Cardiac fibroblast (primary cell): ENCODE measurements around the gene KRT6B.

Experiments
- DNase-seq, 2 donors: peaks; one replicate each; pipeline versions ENCODE4 v3.0.0 to v3.0.0-alpha.2; 2010; ENCODE audit warnings: low read depth in 2 of 2
- H3K4me3 ChIP-seq, 2 donors: replicated peaks in 1 of 2; 1 replicate in 1 of 2; 2 replicates in 1 of 2; pipeline ENCODE4 v1.5.1; 2011; ENCODE audit warnings: low read depth in 2 of 2, low read length in 2 of 2, mild to moderate bottlenecking in 2 of 2, moderate library complexity in 1 of 2
- TF ChIP-seq, protein P1 (sequence below): IDR thresholded peaks from one replicate; pipeline ENCODE4 v1.5.1; 2011; ENCODE audit warnings: low read depth, mild to moderate bottlenecking, low read length, inconsistent platforms

The KRT6B gene

DNA sequence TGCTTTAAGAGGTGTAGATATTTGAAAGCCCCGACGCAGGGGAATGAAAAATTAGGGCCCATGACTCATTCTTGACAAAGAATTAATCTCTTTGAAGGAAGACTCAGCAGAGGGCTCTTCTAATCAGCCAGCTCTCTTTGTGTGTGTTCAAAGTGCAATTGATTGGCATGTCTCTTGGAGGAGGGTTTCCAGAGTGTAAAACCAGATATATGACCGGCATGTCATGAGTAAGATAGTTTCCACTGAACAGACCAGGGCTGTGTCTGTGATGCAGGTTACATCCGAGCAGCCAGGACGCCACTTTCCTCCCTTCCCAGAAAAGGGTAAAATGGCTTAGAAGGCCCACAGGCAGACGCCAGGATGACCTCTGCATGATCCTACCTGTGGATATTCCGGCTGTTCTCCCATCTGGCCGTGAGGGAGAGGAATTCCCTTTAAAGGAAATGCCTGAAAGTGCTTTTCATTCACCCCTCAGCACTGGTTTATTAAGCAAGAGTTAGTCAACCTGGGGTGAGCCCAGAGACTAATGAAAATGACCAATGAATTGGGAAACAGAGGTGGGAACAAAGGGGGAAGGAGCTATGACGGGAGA, 10.5 kb downstream of the KRT6B start:
- TF ChIP-seq, protein P1, sequence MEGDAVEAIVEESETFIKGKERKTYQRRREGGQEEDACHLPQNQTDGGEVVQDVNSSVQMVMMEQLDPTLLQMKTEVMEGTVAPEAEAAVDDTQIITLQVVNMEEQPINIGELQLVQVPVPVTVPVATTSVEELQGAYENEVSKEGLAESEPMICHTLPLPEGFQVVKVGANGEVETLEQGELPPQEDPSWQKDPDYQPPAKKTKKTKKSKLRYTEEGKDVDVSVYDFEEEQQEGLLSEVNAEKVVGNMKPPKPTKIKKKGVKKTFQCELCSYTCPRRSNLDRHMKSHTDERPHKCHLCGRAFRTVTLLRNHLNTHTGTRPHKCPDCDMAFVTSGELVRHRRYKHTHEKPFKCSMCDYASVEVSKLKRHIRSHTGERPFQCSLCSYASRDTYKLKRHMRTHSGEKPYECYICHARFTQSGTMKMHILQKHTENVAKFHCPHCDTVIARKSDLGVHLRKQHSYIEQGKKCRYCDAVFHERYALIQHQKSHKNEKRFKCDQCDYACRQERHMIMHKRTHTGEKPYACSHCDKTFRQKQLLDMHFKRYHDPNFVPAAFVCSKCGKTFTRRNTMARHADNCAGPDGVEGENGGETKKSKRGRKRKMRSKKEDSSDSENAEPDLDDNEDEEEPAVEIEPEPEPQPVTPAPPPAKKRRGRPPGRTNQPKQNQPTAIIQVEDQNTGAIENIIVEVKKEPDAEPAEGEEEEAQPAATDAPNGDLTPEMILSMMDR: no peak
- H3K4me3 ChIP-seq: no peak overlapping the region
- DNase-seq: peak; percentile 59 to 82

DNA sequence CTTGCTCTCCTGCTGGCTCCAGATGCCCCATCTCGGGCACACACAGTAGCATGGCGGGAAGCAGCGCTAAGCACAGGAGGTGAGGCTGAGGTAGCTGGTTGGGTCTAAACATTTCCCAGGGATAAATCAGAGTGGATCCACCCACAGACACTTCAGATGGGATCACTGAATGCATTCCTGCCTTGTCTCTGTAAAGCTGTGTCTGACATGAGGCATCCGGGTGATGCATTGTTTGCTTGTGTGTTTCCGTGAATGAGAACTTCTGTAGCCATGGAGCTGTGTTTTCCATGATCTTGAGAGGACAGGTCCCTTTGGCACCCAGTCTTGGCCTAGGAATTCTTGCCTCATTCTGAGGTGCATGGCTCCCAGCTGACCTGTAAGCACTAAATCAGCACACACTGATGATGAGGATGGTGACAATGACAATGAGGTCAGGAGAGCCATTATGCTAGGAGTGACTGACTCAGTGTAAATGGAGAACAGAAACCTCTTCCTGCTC, 11.1 kb downstream of the KRT6B start:
- no peak overlapping the region for H3K4me3 ChIP-seq
- DNase-seq: peak; percentile 74 to 88
- TF ChIP-seq, protein P1: no peak

DNA sequence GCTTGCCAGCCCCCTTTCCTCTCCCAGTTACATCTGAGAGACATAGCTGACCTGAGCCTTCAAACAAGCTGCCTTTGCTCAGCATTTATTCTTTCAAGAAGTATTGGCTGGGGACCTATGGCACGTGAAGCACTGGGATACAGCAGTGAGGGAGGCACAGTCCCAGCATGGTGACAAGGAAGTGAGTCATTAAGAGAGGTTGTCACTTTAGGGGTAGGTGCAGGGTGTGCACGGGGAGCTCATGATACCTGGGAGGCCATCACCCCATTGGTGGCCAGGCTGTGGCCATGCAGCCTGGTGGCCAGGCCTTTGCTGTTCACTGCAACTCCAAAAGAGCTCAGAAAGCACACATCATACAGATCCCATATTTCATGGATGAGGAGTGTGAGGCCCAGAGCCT, 12.1 kb downstream of the KRT6B start:
- TF ChIP-seq, protein P1: no peak
- DNase-seq: no peak
- H3K4me3 ChIP-seq: no peak overlapping the region

DNA sequence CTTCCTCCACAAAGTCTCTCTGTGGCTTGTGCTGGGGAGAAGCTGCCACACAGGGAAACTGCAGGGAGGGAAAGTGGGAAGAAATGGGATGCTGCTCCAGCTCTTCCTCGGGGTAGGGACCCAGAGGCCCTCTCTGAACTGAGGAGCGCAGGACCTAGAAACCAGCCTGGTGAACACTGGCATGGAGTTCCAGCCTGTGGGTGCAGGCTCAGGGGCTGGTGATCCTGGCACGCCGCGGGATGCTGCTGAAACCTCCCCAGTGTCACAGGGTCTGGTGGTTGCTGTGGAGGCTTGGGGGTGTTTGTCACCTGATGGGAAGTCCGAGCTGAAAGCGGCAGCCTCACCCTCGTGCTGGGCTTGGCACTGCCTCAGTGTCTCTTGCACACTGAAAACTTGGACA, 12.5 kb downstream of the KRT6B start:
- TF ChIP-seq, protein P1: no peak
- H3K4me3 ChIP-seq: no peak overlapping the region
- no peak for DNase-seq

DNA sequence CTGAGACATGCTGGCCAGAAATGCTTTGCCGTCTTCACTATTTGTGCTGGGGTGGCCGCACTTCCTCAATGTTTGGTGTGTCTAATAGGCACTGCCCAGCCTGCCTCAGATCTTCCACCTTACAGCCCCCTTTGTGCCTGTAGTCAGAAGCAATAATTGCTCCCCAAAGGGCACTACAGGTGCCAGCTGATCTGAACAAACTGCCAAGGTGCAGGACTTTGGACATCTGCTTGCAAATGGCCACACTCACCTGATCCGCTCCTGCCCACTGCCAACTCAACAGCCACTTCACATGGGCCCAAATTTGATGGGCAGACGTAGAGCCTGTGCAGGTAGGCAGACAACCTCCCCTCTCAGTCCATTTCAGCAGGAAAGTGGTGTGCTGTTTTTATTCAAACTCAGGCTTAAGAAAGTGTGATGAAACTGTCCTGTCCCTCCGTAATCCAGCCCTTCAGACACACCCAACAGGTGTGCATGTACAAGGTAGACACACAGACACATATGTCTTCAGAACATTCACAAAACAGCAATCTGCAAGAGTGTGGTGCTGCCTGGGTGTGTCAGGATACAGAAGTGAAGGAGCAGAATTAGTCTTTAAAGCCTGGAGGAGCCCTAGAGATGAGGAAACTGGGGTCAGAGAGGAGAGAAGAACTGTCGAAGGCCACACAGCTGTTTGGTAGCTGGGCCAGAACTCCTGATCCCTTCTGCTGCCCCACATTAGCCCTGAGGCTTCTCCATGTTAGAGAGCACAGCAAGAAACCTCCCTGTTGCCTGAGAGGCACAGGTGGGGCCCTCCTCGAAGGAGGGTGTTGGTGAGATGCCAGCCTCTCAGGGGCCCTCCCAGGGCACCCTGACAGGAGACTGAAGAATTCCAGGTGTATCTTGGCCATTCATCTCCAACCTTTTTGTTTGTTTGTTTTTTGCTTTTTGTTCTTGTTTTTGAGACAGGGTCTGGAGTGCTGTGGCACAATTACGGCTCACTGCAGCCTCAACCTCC, 13.3 kb downstream of the KRT6B start:
- no peak overlapping the region for H3K4me3 ChIP-seq
- TF ChIP-seq, protein P1: no peak
- DNase-seq: no peak

DNA sequence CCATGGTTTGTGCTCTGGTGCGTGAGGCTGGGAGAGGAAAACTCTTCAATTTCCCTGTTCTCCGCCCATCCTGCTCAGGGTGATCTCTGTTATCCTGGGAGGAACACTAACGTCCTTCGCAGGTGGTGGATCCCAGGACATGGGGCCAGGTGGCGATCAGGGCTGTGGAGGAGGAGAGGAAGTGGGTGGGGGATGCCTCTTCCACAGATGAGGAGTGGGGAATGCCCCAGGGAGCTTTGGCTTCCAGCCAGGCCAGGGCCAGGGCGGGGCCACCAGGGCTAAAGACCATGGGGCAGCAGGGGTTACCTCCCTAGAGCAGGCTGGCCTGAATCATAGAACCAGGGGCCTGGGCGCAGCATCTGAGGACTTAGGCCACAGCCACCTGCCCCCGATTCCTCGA, 14.4 kb downstream of the KRT6B start:
- no peak for DNase-seq
- no peak overlapping the region for H3K4me3 ChIP-seq
- TF ChIP-seq, protein P1: no peak
